OCI-LY1 (cell line): ENCODE results near the gene KCNK3.

Experiments used
- H2AFZ ChIP-seq: fragments of 200-600 bp; sonication (generic), shearing (Covaris generic); 2 replicates; pipeline ENCODE4 v1.6.0; 2014; ENCODE audit warnings: antibody characterized with exemption, mild to moderate bottlenecking, low read length
- H3F3A ChIP-seq: fragments of 200-600 bp; sonication (generic), shearing (Covaris generic); 2 replicates; pipeline ENCODE4 v1.6.0; 2014; ENCODE audit warnings: mild to moderate bottlenecking, antibody characterized with exemption, low read length, moderate library complexity; ENCODE audit not compliant: insufficient read depth
- H3K27ac ChIP-seq: fragments of 200-600 bp; sonication (generic); 2 replicates; pipeline ENCODE4 v1.5.1; 2014; ENCODE audit warnings: low read length, mixed run types, mild to moderate bottlenecking, low read depth; ENCODE audit not compliant: poor library complexity, severe bottlenecking
- H3K27me3 ChIP-seq: fragments of 200-600 bp; sonication (generic); 2 replicates; pipeline ENCODE4 v1.6.0; 2014; ENCODE audit warnings: antibody characterized with exemption, mild to moderate bottlenecking, low read length, moderate library complexity; ENCODE audit not compliant: insufficient read depth
- H3K36me3 ChIP-seq: fragments of 200-600 bp; sonication (generic); 2 replicates; pipeline ENCODE4 v1.6.1; 2014; ENCODE audit warnings: mild to moderate bottlenecking, antibody characterized with exemption, low read length, moderate library complexity, mixed read lengths; ENCODE audit not compliant: insufficient read depth
- H3K4me1 ChIP-seq: fragments of 200-600 bp; sonication (generic); 2 replicates; pipeline ENCODE4 v1.5.1; 2014; ENCODE audit warnings: mild to moderate bottlenecking, low read length, moderate library complexity; ENCODE audit not compliant: insufficient read depth, severe bottlenecking
- H3K4me2 ChIP-seq: fragments of 200-600 bp; sonication (generic), shearing (Covaris generic); 2 replicates; pipeline ENCODE4 v1.6.1; 2014; ENCODE audit warnings: low read length
- H3K4me3 ChIP-seq: fragments of 200-600 bp; sonication (generic); 2 replicates; pipeline ENCODE4 v1.5.1; 2014; ENCODE audit warnings: low read length, low read depth, mild to moderate bottlenecking, mixed read lengths; ENCODE audit not compliant: poor library complexity, severe bottlenecking
- H3K79me2 ChIP-seq: fragments of 200-600 bp; shearing (Covaris generic); 2 replicates; pipeline ENCODE4 v1.6.1; 2016; ENCODE audit warnings: mixed run types, low read length, mixed read lengths; ENCODE audit not compliant: insufficient read depth
- H3K9ac ChIP-seq: fragments of 200-600 bp; sonication (generic), shearing (Covaris generic); 2 replicates; pipeline ENCODE4 v1.6.1; 2014; ENCODE audit warnings: mild to moderate bottlenecking, low read length, mixed read lengths
- H3K9me2 ChIP-seq: fragments of 200-600 bp; sonication (generic), shearing (Covaris generic); 2 replicates; pipeline ENCODE4 v1.6.1; 2014; ENCODE audit warnings: low read depth, mild to moderate bottlenecking, low read length, mixed read lengths
- H3K9me3 ChIP-seq: fragments of 200-600 bp; shearing (Covaris generic); 2 replicates; pipeline ENCODE4 v1.6.1; 2014; ENCODE audit warnings: low read length, mixed read lengths
- H4K20me1 ChIP-seq: fragments of 200-600 bp; sonication (generic), shearing (Covaris generic); 2 replicates; pipeline ENCODE4 v1.6.0; 2016; ENCODE audit warnings: mild to moderate bottlenecking, low read length; ENCODE audit not compliant: insufficient read depth
- EZH2 ChIP-seq: fragments of 200-600 bp; sonication (generic), shearing (Covaris generic); IDR thresholded peaks from 2 replicates; pipeline ENCODE4 v1.8.0; 2017; ENCODE audit warnings: borderline replicate concordance, mixed run types, mild to moderate bottlenecking, antibody characterized with exemption, low read length, moderate library complexity, mixed read lengths
- TF ChIP-seq, protein P1 (sequence below): fragments of 200-600 bp; sonication (generic), shearing (Covaris generic); IDR thresholded peaks from 2 replicates; pipeline ENCODE4 v1.5.1; 2017; ENCODE audit warnings: mild to moderate bottlenecking, antibody characterized with exemption, low read length, moderate library complexity, mixed read lengths

Gene KCNK3

DNA sequence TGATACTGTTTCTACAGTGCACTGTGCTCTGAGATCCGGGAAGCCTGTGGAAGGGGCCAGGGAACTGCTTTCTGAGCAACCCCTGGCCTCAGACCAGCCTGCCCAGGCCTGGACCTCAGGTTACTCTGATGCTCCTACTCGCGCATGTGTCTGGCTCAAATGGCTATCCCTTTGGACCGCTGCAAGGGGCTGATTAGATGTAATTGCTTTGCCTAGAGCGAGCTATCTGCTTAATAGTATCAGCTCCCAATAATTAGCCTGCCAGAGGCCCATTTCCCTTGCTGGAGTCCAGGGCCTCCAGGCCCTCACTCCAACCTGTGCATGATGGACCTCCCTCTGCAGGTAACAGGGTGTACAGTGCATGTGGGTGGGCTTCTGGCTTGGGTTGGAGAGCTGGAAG, 7.2 kb upstream of the KCNK3 start:
- H3K36me3 ChIP-seq = no peaks in the 10 kb centered on the region
- no peaks in the 10 kb centered on the region for H3K9me2 ChIP-seq
- H3K27ac ChIP-seq = no peak overlapping the region
- no peak overlapping the region for H3K9ac ChIP-seq
- H3K9me3 ChIP-seq = no peaks in the 10 kb centered on the region
- TF ChIP-seq, protein P1, sequence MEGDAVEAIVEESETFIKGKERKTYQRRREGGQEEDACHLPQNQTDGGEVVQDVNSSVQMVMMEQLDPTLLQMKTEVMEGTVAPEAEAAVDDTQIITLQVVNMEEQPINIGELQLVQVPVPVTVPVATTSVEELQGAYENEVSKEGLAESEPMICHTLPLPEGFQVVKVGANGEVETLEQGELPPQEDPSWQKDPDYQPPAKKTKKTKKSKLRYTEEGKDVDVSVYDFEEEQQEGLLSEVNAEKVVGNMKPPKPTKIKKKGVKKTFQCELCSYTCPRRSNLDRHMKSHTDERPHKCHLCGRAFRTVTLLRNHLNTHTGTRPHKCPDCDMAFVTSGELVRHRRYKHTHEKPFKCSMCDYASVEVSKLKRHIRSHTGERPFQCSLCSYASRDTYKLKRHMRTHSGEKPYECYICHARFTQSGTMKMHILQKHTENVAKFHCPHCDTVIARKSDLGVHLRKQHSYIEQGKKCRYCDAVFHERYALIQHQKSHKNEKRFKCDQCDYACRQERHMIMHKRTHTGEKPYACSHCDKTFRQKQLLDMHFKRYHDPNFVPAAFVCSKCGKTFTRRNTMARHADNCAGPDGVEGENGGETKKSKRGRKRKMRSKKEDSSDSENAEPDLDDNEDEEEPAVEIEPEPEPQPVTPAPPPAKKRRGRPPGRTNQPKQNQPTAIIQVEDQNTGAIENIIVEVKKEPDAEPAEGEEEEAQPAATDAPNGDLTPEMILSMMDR = no peak
- no peak for TF ChIP-seq EZH2
- H3K79me2 ChIP-seq = no peaks in the 10 kb centered on the region
- no peak overlapping the region for H3K4me2 ChIP-seq
- no peaks in the 10 kb centered on the region for H4K20me1 ChIP-seq
- no peaks in the 10 kb centered on the region for H3K4me1 ChIP-seq
- H3F3A ChIP-seq = no peaks in the 10 kb centered on the region
- no peak overlapping the region for H3K4me3 ChIP-seq
- no peak overlapping the region for H2AFZ ChIP-seq
- no peaks in the 10 kb centered on the region for H3K27me3 ChIP-seq

DNA sequence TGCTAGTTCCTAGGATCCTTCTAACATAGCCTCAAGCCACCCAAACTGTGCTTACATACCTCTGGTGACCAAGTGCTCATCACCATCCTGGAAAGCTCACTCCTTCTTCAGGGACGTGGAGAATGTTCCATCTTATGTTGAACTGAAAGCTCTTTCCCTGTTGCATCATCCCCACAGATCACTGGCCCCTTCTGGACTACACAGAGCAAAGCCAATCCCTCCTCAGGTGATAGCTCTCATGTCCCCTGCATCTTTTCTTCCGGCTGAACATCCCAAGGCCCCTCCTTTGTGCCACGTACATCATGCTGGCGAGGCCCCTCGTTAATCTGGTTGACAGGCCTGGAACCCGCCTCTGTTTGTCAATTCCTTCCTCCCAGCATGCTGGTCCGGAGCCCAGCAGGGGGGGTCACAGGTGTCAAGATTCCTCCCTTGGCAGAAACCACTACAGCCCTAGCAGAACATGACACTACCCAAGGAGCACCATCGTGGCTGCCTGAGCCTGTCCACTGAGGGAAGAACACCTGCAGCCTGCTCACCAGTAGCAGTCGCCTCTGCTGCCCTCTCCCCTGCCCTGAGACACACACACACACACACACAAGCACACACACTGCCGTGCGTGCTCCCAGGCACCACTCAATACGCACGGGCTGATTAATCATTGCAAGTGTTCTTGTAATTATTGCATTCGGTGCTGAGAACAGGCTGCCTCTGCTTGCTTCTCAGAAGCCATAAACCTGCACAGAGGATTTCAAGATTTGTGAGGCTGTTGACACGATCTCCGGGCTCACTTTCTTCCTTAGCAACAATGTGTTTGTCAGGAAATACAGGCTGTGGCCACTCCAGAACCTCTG, 6.3 kb upstream of the KCNK3 start:
- no peaks in the 10 kb centered on the region for H3F3A ChIP-seq
- H2AFZ ChIP-seq = no peak overlapping the region
- H3K27me3 ChIP-seq = no peaks in the 10 kb centered on the region

GRCh38 chr2:26687328-26687727, 5.2 kb upstream of the KCNK3 start:
- TF ChIP-seq, protein P1 = no peak
- TF ChIP-seq EZH2 = no peak
- Histone ChIP-seq H3K9me2 (no peaks in the 10 kb centered on the region), H3K9ac (no peak overlapping the region), H3F3A (no peaks in the 10 kb centered on the region), H4K20me1 (no peaks in the 10 kb centered on the region), H3K79me2 (no peaks in the 10 kb centered on the region), H2AFZ (no peak overlapping the region), H3K4me3 (no peak overlapping the region), H3K36me3 (no peaks in the 10 kb centered on the region), H3K4me1 (no peaks in the 10 kb centered on the region), H3K9me3 (no peaks in the 10 kb centered on the region), H3K27ac (no peak overlapping the region), H3K27me3 (0 out of 2 replicates have a peak, but pooled peaks cover 5% of the 10 kb centered on the region), H3K4me2 (no peak overlapping the region)

More for the DNA sequence above, 6.3 kb upstream of the KCNK3 start:
- Histone ChIP-seq H3K4me1 (no peaks in the 10 kb centered on the region), H4K20me1 (no peaks in the 10 kb centered on the region), H3K9me2 (no peaks in the 10 kb centered on the region), H3K9ac (no peak overlapping the region), H3K36me3 (no peaks in the 10 kb centered on the region), H3K27ac (no peak overlapping the region), H3K79me2 (no peaks in the 10 kb centered on the region), H3K9me3 (no peaks in the 10 kb centered on the region), H3K4me3 (no peak overlapping the region), H3K4me2 (no peak overlapping the region)
- TF ChIP-seq EZH2 = no peak
- TF ChIP-seq, protein P1 = no peak
